Measurements from ENCODE around the gene ERVK3-1. TPM values are rescaled to one million over a fixed set of nuclear protein-coding genes. Genes with fewer than 3 reads are reported as not detected.
A peak's percentile ranks its signal among the peaks of the same experiment; 100 is the strongest.

The ERVK3-1 gene
- total and polyA plus RNA-seq, 2 of the 13 experiments (the other 11 are each of a cell fraction or from before 2014, with no cell fraction given), result 28.5 to 38.7 TPM

GRCh38 chr19:58354478-58355030 lies 49.4 kb downstream of the ERVK3-1 start:
- no peak for TF ChIP-seq PAXIP1 (CRISPR knock-in tag; conservative IDR thresholded peaks at IDR 0.05)
- TF ChIP-seq NFIC (IDR thresholded peaks at IDR 0.05; ENCODE audit: low read length), result no peak
- no peak for TF ChIP-seq ZNF546 (CRISPR knock-in tag; conservative IDR thresholded peaks at IDR 0.05)
- TF ChIP-seq FOXA3 (CRISPR knock-in tag; IDR thresholded peaks at IDR 0.05), result no peak
- no peak for TF ChIP-seq KLF15 (CRISPR knock-in tag; IDR thresholded peaks at IDR 0.05; ENCODE audit: borderline replicate concordance)
- no peak for TF ChIP-seq DMAP1 (CRISPR knock-in tag; IDR thresholded peaks at IDR 0.05)
- TF ChIP-seq ZNF784 (CRISPR knock-in tag; IDR thresholded peaks at IDR 0.05; ENCODE audit: borderline replicate concordance), result no peak
- TF ChIP-seq NFRKB (IDR thresholded peaks at IDR 0.05), result no peak
- TF ChIP-seq ATF7-NPFF (CRISPR knock-in tag; IDR thresholded peaks at IDR 0.05; ENCODE audit: low read depth), result no peak
- no peak for TF ChIP-seq ZNF552 (CRISPR knock-in tag; IDR thresholded peaks at IDR 0.05; ENCODE audit: borderline replicate concordance)
- no peak for TF ChIP-seq HOXA7 (CRISPR knock-in tag; IDR thresholded peaks at IDR 0.05)
- TF ChIP-seq HMG20A (CRISPR knock-in tag; IDR thresholded peaks at IDR 0.05; ENCODE audit: borderline replicate concordance), result no peak
- TF ChIP-seq ARNT (IDR thresholded peaks at IDR 0.05), result no peak
- no peak for TF ChIP-seq NR1H2 (CRISPR knock-in tag; IDR thresholded peaks at IDR 0.05; ENCODE audit: borderline replicate concordance, low read depth)
- TF ChIP-seq MYPOP (CRISPR knock-in tag; IDR thresholded peaks at IDR 0.05), result no peak
- TF ChIP-seq KLF9 (CRISPR knock-in tag; IDR thresholded peaks at IDR 0.05; ENCODE audit: low read depth), result no peak
- TF ChIP-seq ZNF678 (CRISPR knock-in tag; IDR thresholded peaks at IDR 0.05), result no peak
- no peak for TF ChIP-seq SCMH1 (CRISPR knock-in tag; IDR thresholded peaks at IDR 0.05; ENCODE audit: borderline replicate concordance)
- no peak for TF ChIP-seq HOXA9 (CRISPR knock-in tag; IDR thresholded peaks at IDR 0.05; ENCODE audit: borderline replicate concordance)
- TF ChIP-seq REL (CRISPR knock-in tag; conservative IDR thresholded peaks at IDR 0.05), result no peak
- FAIRE-seq (no peak), ATAC-seq (no peak), DNase-seq (ENCODE audit: low spot score) (no peak)
- H3K9ac ChIP-seq (ENCODE audit: insufficient read depth, low read depth, low read length), result no peak overlapping the region
- H3K79me2 ChIP-seq (ENCODE audit: insufficient read depth, low read length), result no peaks in the 10 kb centered on the region
- POLR2A ChIA-PET, result interaction anchor here (0.6 to 1.5 kb wide), 3 partner anchors 8 to 28 kb away, joined by 3 to 21 read pairs (median 4); partner anchors contain the start of genes ZNF497 and ZSCAN22
- H3K27me3 ChIP-seq (ENCODE audit: control insufficient read depth in 1 of 2, insufficient read depth in 2 of 2, low read length in 2 of 2), result no peaks in the 10 kb centered on the region
- 69% methylated on average over 4 of the region's 6 CpGs for WGBS (ENCODE audit: low lambda C conversion rate)
- H3K4me2 ChIP-seq (ENCODE audit: low read depth, low read length), result no peak overlapping the region
- H3K4me1 ChIP-seq (ENCODE audit: insufficient read depth, low read length), result peaks cover 38% of the 10 kb centered on the region
- no peaks in the 10 kb centered on the region for H3K9me3 ChIP-seq (ENCODE audit: low read length)
- BruUV-seq (replicated peaks), result no TSS peak
- H3K27ac ChIP-seq (ENCODE audit: extremely low read length, insufficient read depth, low read length), result peak overlapping the region; percentile 2
- CTCF ChIA-PET (ENCODE audit: low intra/inter-chr PET ratio, low total read pairs), result no interaction called here
- H2AFZ ChIP-seq (ENCODE audit: low read length), result no peak overlapping the region
- no peaks in the 10 kb centered on the region for H3K36me3 ChIP-seq (replicated peaks in 1 of 2; ENCODE audit: control insufficient read depth in 1 of 2, insufficient read depth in 2 of 2, low read length in 2 of 2)
- in situ Hi-C loops (cut with HindIII; ENCODE audit: extremely low pct_ligation_motif_present, low pct_unique_long_range_greater_than_20kb), result no loop called here
- no peaks in the 10 kb centered on the region for H4K20me1 ChIP-seq (ENCODE audit: insufficient read depth, low read length)
- H3K4me3 ChIP-seq (replicated peaks in 1 of 3; ENCODE audit: insufficient read depth in 1 of 3, low read depth in 2 of 3, low read length in 3 of 3), result no peak overlapping the region
- intact Hi-C loops (cut with micrococcal nuclease; ENCODE audit: unreplicated experiment), result no loop called here
